ENCODE data around the gene MYO3B.
A peak's percentile ranks its signal among the peaks of the same experiment; 100 is the strongest.
"Not testable (repeated sequence)": the region's sequence is repeated elsewhere in the genome, so short reads cannot be mapped to it uniquely, and the experiment has no call there.

MYO3B gene

DNA sequence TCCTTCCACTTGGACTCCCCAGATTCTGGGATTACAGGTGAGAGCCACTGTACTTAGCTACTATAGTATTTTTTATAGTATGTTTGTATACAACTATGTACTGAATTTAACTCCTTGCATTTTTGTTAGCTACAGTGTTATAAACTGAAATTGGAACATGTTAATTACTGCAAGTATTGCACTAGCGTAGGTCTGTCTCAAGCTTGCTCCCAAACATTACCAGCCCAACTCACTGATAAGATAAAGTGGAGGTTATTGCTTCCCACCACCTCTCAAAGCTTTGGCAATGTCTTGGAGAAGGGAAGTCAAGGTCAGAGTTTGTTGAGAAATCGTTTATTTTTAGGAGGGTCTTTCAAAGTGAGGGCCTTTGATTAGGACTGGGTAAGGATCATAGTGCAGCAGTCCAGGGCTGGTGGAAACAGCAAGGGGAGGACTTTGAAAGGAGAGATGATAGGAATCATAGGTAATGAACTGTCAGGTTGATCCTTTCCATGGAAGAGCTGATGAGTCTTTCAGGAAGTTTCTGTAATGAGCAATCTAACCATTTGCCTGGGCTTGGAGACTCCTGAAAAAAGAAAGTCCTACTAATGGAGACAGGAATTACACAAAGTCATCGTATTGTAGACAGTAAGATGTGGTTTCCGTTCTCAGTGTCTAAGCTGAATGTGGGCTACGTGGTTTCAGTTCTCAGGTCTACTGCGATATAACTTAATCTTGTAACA is 257.1 kb downstream of the MYO3B start:
- DNase-seq: no peak

DNA sequence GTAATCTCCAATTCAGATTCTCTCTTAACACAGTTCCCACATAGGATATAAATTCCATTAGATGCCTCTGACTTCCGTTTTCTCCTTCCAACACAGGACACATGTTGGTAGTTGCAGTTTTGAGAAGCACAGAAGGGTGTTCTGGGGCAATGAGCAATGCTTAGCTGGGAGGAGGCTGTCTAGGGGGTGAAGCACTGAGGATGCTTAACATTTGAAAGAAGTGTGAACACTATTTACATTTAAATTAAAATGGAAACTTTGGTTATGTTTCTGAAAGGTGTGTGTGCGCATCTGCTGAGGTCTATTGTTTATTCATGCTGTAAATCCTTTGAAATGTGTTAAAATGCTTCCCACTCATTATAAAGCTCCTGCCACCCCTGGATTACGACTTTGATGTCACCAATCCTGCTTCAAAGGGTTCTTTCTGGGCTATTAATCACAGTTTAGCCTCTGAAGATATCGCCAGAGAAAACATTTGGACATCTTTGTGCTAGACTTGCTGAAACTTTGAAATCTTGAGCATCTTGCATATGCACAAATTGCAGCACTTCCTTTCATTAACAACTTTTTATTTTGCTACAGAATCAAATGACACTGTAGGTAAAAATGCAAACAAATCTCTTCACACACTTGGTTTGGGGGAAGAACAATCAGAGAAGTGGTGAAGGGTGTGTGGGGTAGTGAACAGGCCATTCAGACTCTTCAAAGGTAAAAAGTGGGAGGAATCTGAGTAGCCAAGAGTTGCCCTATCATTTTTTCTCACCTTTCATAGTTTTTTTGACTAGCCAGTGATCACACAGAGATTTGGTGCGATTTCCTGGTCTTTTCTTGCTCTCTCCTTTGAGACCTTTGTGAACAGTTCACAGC is 258.4 kb downstream of the MYO3B start:
- DNase-seq: no peak

DNA sequence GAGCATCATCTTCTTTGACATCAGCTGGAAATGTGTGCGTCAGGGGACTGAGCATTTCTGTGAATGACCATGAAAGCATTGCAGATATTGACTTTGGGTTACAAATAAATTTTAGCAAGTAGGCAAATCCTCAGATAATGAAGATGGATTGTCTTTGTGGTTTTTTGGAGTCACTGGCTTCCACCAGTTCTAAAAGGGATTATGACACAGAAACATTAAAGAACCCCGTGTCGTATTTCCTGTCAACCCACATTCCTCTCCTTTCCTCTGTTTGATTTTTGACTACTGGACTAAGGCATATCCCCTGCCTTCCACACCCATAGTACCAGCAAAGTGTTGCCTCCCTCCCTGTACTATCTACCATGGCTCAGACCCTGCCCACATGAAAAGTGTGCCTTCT is 268.1 kb downstream of the MYO3B start:
- peak; percentile 17 for DNase-seq

DNA sequence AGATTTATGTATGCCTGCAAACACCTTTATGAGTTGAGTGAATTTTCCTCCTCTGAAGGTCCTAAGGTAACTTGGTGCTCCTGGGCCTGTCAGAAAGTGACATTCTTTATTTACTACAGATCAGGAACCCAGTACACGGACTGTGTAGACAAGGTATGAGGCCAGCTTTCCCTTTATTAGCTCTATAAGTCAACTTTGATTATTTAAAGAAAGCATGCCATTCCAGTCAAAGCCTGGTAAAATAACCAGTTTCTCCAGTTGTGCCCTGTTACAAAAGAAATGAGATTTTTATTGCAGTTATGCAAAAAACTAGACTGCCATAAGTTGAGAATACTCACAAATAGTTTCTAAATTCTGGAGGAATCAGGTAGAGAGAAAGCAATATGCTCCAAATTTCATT is 271.1 kb downstream of the MYO3B start:
- DNase-seq: no peak

DNA sequence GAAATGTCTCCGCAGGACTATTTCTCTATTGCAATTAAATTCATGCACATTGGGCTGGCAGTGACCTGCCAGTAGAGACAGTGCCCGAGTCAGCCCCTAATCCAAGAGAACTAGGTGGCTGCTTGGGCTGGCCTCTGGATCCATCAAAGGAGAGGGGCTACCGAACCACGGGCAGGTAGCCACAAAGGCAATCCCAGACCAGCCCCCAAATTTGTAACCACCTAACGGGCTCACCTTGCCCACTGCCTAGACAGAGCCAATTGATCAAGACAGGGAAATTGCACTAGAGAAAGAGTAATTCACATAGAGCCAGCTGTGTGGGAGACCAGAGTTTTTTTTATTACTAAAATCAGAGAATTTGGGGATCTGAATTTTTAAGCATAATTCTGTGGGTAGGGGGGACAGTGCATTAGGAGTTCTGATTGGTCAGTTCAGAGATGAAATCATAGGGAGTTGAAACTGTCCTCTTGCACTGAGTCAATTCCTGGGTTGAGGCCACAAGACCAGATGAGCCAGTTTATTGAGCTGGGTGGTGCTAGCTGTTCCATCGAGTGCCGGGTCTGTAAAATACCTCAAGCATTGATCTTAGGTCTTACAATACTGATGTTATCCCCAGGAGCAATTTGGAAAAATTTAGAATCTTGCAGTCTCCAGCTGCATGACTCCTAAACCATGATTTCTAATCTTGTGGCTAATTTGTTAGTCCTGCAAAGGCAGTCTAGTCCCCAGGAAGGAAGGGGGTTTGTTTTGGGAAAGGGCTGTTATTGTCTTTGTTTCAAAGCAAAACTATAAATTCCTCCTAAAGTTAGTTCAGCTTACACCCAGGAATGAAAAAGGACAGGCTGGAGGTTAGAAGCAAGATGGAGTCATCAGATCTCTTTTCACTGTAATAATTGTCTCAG is 276.8 kb downstream of the MYO3B start:
- DNase-seq: no peak

DNA sequence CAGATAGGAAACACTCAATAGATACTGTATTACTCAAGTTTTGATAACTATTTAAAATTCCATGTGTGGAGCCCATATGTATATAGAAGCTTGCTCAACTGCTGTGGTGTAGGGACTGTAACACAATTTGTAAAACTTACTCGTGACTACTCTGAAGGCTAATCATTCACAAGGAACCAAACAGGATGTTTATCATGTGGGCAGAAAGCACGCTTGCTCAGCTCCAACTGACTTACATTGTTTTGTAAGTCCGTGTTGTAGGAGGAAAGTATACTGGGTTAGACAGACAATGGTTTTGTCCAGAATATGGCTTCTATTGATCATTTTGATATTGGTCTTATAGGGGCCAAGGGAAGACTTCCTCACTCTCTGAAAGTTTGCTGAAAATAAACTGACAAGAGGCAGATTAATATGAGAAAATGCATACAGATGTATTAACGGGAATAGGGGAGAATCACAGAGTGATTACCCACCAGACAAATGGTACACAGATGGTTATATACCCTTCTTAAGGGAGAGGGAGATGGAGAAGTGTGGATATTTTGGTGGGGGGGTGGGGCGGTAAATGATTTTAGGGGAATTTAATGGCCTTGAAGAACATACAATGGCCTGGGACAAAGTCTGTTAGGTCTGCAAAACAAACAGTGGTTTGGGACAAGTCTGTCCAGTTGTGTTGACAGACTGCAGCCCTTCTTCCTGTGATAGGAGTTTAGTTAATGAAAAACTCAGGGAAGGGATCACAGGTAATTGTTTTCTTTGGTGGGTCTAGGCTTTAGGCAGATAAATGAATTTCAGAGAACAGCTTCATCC is 277.9 kb downstream of the MYO3B start:
- DNase-seq: no peak

DNA sequence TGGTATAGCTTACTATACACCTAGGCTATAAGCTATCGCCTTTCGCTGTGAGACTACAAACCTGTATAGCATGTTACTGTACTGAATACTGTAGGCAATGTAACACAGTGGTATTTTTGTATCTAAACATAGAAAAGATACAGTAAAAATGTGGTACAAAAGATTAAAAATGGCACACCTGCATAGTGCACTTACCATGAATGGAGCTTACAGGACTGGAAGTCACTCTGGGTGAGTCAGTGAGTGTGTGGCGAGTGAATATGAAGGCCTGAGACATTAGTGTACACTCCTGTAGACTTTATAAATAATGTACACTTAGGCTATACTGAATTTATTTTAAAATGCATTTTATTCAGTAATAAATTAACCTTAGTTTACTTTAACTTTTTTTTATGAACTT is 279.0 kb downstream of the MYO3B start:
- DNase-seq: no peak

DNA sequence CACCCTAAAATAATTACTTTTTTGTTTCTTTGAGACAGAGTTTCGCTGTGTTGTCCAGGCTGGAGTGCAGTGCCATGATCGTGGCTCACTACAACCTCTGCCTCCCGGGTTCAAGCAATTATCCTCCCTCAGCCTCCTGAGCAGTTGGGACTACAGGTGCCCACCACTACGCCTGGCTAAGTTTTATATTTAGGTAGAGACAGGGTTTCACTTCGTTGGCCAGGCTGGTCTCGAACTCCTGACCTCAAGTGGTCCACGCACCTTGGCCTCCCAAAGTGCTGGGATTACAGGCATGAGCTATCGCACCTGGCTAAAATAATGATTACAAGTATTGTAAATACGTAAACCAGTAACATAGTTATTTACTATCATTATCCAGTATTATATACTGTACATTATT is 279.8 kb downstream of the MYO3B start:
- DNase-seq: no peak

DNA sequence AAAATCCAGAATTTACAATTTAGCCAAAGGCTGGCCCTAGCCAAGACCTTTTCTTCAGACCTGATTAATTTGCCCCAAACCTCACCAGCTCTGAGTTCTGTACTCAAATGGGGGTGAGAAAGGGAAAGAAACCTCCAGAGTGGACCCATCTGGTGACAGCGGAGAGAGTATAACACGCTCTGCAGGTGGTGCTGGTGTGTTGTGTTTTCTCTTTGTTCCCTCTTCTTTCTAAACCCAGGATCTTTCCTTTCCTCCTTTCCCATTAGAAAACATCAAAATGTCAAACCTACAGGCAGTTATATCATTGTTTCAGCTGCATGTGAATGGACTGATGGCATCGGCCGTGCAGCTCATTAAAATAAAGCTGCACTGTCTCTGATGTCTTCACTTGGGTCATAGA is 283.9 kb downstream of the MYO3B start:
- no peak for DNase-seq

DNA sequence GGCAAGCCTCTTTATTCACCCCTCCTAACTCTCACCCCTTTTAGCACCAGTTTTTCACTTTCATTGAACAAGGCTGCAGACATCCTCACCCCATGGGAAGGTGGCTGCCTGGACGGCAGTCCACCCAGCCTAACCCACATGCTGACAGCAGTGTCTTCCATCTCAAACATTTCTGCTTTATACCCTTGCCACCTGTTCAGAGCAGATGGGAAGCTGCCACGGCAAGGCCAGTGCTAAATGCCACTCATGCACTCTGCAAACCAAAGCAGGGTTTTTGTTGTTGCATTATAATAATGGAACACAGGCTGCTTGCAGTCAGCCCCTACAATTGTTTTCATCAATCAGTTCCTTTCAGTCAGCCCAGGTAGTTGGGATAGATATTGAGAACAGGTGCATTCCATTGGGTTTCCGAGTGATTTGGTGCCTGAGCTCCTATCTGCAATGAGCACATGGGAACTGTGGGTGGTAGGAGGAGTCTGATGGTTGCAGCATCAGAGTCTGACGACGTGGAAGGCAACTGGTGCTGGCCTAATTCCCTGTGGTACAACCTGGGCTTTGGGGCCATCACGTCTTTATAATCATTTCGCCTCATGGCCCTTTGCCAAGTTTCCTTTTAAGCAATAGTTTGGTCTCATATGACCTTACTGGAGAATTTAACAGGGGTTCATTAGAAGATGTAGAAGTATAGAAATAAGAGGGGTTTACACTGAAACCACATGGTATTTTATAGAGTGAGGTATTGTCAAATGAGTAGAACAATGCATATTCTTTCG is 284.7 kb downstream of the MYO3B start:
- DNase-seq: no peak

DNA sequence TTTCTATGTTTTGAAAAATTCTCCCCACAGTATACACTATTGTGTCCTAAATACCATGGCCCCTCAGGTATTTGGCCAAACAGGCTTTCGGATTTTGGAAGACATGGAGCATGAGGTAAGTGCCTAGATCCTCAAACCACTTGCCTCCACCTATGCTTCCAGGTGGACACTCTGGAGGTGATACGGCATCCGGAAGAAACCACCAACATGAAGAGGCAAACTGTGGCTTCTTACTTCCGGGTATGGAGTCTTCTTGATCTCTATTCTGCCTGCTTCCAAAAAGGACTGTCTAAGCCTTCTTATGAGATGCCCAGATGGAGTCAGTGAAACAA is 285.2 kb downstream of the MYO3B start:
- DNase-seq: no peak

DNA sequence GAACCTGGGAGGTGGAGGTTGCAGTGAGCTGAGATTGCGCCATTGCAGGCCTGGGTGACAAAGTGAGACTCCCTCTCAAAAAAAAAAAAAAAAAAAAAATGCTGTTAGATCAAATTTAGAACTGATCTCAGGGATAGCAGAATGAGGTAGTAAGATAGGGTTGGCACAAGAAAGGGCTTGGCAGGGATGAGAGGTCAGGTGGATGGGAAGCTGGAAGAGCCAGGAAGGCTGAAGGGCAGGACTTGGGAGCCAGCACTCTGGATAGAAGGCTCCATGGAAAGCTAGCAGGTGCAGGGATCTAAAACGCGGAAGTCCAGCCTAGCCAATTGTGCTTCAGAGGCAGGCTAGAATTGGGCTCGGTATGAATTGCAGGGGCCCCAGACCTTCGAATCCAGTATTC is 286.3 kb downstream of the MYO3B start:
- DNase-seq: no peak

DNA sequence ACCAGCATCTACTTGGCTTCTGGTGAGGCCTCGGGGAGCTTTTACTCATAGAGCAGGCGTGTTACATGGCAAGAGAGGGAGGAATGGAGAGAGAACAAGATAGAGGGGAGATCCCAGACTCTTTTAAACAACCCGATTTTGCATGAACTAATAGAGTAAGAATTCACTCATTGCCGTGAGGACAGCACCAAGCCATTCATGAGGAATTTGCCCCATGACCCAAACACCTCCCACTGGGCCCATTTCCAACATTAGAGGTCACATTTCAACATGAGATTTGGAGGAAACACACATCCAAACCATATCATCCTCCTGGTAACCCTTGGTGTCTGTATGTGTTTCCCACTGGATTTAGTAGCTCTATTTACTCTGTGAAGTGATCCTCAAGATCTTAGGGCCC is 287.3 kb downstream of the MYO3B start:
- peak; percentile 43 for DNase-seq

DNA sequence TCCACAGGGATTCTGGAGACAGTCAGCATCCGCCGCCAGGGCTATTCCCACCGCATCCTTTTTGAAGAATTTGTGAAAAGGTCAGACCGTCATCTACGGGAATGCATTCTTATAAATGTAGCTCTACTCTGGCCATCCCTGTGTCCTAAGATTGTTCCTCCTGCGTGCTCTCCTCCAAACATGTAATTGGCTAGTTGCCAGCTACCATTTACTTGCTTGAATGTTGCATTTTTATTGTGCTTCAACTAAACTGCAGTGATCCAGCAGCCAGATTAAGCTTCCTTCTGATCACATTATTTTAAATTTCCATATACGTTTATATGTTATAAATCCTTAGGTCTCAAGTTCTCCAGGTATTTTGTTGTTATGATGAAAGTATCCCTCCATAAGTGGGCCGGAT is 288.7 kb downstream of the MYO3B start:
- DNase-seq: no peak

DNA sequence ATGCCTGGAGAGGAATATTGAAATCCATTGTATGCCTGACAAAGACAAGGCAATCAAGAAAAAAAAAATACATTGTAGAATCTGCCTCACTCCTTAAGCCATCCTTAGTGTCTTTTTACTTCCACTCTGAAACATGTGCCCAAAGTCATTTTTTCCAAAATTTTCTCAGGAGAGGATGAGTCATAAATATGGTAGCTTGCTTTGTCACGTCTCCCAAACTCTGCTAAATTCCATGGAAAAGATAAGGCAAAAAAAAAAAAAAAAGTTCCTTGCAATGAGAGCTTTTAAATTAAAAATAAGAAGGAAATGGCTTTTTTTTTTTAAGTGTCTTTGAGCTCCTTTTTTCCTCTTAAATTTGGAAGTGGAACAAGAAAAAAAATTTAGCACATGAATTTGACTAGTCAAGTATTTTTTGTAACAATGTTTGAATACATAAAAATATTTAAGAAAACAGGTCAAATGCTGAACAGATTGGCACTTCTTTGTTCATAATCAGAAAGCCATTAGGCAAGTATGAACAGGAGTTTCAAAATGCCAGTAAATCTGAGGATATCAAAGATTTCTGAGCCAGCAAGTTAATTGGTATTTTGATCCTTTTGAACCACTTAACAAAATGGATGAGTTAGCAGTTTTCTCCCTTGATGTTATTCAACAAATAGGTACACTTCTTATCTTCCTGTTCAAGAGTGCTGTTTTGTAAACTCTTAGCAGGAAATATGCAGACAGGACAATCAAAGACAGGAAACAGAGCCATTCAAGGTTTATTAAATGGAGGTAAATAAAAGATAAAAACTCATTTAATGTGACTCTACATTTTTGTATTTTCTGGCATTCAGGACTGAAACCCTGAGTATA is 289.8 kb downstream of the MYO3B start:
- peak; percentile 19 for DNase-seq

DNA sequence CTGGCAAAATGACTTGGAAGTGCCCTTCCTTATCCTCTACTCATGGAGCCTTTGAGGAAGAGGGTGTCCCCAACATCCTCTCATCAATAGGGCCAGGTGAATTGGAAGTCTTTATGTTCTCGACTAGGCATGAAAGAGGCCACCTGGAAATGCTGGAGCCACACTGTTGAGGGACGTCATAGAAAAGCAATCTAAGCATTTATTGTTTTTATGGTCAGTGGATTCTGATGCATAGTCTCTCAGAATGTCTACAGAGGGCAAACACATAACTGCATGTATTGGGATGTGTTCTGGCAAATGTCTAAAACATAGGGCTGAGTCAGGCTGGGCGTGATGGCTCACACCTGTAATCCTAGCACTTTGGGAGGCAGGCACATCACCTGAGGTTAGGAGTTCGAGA is 290.6 kb downstream of the MYO3B start:
- DNase-seq: no peak

DNA sequence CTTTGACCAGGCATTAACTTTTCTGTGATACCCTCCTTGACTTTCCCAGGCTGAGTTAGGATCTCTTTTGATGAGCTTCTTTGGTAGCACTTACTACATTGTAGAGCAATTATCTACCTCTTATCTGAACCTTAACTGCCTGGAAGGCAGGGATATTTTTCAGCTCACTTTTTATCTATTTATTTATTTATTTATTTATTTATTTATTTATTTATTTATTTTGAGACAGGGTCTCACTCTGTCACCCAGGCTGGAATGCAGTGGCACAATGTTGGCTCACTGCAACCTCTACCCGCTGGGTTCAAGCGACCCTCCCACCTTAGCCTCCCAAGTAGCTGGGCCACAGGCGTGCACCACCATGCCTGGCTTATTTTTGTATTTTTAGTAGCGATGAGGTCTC is 294.6 kb downstream of the MYO3B start:
- DNase-seq: not testable (repeated sequence)

DNA sequence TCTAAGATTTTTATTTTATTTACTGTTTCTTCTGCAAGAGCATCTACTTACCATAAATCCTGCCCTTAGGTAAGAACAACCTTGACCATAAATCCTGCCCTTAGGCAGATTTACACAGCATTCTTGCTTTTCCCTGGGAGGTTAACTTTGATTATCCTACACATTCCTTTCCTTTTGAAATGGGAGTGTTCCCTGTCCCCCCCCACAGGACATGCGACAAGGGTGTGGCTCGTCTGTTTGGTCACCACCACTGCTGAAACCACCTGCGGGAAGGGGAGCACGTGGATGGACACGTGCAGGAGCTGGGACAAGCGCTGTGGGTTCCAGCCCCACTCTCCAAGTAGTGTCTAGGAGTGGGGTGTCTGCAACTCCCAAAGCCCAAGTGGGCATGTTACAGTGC is 297.9 kb downstream of the MYO3B start:
- DNase-seq: no peak

DNA sequence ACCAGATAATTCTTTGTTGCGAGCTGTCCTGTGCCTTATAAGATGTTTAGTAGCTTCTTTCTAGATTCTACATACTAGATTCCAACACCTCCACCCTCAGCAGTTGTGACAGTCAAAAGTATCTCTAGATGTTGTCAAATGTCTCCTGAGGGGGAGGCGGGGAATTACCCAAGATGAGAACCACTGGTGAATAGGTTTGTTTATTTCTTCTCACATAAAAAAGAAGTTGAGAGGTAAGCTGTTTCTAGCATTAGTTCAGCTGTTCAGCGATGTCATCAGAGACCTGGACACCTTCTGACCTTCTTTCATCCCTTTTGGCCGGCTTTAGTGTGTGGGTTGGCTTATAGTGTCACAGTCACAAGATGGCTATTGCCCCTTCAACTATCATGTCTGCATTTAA is 299.7 kb downstream of the MYO3B start:
- DNase-seq: no peak

DNA sequence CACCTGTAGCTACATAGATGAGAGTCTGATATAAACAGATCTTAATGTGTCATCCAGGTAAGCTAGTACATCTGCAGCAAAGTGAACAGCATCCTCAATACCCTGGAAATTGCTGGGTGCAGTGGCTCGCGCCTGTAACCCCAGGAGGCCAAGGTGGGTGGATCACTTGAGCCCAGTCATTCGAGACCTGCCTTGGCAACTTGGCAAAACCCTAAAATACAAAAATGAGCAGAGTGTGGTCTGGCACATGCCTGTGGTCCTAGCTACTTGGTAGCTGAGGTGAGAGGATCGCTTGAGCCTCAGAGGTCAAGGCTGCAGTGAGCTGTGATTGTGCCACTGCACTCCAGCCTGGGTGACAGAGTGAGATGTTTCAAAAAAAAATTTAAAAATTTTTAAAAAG is 303.3 kb downstream of the MYO3B start:
- no peak for DNase-seq

DNA sequence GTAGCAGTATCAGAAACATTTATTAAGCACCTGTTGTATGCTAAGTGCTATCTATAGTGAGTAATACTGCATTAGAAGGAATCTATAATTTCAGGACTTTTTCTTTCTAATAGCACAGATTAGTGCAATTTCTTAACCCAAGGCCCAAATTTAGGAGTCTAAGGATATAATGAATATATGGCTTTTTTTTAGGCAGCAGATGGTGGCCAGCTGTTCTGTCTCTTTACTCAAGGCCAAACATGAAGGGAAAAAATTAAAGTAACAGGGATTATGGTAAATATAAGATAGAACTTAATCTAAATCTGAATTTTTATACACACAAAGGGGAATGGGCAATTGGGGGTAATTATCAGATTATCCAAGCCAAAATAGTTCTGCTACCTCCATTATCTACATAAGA is 306.6 kb downstream of the MYO3B start:
- DNase-seq: no peak

All from NCI-H226 (cell line).